Testis (tissue), 2 donors: ENCODE measurements around the gene CNR2.

ENCODE experiments used
- CTCF ChIP-seq, 3 experiments: fragments of 450-650 bp in 2 of 3; fragments of 200-600 bp in 1 of 3; sonication (generic) in 1 of 3; IDR thresholded peaks; one replicate each; pipeline ENCODE4 v1.5.1; 2016 to 2019; ENCODE audit warnings: antibody characterized with exemption in 3 of 3, mild to moderate bottlenecking in 2 of 3, moderate library complexity in 1 of 3
- POLR2A ChIP-seq: fragments of 450-650 bp; IDR thresholded peaks from one replicate; pipeline ENCODE4 v1.6.1; 2017; ENCODE audit warnings: antibody characterized with exemption, mild to moderate bottlenecking, moderate library complexity

DNA sequence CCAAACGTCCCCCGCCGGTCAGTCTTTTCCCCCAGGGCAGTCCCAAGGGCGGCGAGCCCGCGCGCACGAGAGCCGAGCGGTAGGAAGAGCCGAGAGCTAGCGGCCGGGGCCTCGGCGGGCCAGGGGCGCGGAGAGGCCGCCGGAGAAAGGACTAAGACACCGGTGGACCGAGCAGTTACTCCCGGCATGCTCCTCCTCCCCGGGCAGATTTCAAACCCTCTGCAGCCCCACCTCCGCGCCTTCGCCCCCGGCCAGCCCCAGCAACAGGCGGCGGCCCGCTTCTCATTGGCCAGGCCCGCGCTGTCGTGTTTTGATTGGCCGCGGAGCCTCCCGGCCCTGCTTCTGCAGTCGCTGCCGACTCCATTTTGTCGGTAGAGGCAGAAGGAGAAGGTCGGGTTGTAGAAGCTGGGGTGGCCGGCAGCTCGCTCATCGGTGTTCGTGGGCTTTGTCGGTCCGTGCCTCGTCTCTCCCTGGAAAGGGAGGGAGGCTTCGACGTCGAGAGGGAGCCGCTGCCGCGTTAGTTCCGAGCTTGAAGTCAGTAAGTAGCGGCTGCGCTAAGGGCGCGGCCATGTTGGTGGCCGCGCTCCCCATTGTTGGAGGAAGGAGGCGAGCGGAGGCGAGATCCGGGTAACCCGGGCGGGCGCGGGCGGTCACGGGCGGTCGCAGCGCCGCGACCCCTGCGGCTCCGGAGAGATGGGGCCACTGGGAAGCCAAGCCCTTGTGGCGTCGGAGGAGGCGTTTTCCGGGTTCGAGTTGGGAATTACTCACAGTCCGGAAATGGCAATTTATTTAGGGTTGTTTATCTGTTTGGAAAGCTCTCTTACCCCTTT is 46.5 kb upstream of the CNR2 start, which contains the start of gene PNRC2:
- TF ChIP-seq CTCF (IDR thresholded peaks at IDR 0.05) (peak in 1 of 3 experiments; percentile 23), POLR2A (peak; percentile 74)
